ENCODE measurements around the gene HAPLN1.

Gene HAPLN1

GRCh38 chr5:83639911-83640310, 80.7 kb downstream of the HAPLN1 start:
- TF ChIP-seq GATA3 (IDR thresholded peaks at IDR 0.05; ENCODE audit: low read depth, low read length) (no peak), GATA2 (IDR thresholded peaks at IDR 0.05; ENCODE audit: low read depth, low read length) (no peak)

GRCh38 chr5:83636156-83636555, 84.5 kb downstream of the HAPLN1 start:
- no peak for TF ChIP-seq GATA2 (IDR thresholded peaks at IDR 0.05; ENCODE audit: low read depth, low read length)
- TF ChIP-seq GATA3 (IDR thresholded peaks at IDR 0.05; ENCODE audit: low read depth, low read length), result no peak

DNA sequence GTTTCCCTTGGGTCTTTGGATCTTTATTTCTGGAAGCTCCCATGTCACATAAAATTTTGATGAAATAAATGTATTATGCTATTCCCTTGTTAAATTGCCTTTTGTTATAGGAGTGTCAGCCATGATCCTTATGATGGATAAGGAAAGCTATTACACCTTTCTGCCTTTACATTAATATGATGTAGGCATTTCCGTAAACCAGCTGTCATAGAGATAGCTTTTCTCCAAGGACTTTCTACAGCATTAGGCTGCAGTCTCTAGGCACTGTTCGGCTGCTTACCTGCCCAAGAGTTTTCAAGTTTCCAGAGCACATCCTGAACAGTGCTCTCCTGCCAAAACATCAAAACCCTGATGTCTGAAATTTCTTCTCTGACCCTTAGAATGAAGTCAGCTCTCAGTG, 87.4 kb downstream of the HAPLN1 start:
- TF ChIP-seq GATA3 (IDR thresholded peaks at IDR 0.05; ENCODE audit: low read depth, low read length) (no peak), GATA2 (IDR thresholded peaks at IDR 0.05; ENCODE audit: low read depth, low read length) (no peak)

- no peak for TF ChIP-seq GATA3 (IDR thresholded peaks at IDR 0.05; ENCODE audit: low read depth, low read length)
- TF ChIP-seq GATA2 (IDR thresholded peaks at IDR 0.05; ENCODE audit: low read depth, low read length), result no peak
These were observed 87.8 kb downstream of the HAPLN1 start for GRCh38 chr5:83632874-83633273.

DNA sequence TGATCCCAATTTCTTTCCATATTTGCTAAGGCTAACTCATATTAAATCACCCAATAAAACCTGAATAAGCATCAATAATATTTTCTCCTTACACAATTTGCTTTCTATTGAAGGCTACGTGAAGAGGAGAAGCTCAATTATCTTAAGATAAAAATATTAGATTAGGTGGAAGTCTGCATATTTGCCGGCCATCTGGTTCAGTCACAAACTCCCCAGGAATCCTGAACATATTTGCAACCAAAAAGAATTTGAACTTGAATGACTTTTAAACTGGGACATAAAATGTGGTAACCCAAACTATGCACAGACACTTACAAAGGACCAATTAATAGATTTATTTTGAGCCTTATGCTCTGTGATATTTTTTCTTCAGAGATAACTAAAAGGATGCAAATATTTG, 92.3 kb downstream of the HAPLN1 start:
- TF ChIP-seq GATA2 (IDR thresholded peaks at IDR 0.05; ENCODE audit: low read depth, low read length), result no peak

GRCh38 chr5:83614841-83615240, 105.8 kb downstream of the HAPLN1 start:
- TF ChIP-seq GATA3 (IDR thresholded peaks at IDR 0.05; ENCODE audit: low read depth, low read length), result no peak

DNA sequence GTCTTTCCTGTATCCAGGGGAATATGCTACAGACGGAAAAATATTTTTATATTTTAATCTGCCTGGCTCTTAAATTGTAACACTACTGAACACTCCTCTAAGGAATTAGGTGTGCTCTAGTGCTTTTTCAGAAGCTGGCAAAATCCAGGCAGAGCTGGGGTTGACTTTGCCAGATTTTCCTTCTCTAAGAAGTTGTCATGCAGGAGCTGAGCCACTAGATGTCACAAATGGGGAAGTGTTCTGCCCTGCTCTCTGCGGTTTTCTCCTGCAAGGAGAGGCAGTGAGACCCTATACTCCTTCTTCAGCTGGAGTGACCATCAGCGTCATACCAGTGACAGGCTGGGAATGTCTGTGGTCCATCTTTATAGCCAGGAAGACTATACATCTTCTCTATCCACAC, 112.5 kb downstream of the HAPLN1 start:
- TF ChIP-seq GATA2 (IDR thresholded peaks at IDR 0.05; ENCODE audit: low read depth, low read length), result no peak

DNA sequence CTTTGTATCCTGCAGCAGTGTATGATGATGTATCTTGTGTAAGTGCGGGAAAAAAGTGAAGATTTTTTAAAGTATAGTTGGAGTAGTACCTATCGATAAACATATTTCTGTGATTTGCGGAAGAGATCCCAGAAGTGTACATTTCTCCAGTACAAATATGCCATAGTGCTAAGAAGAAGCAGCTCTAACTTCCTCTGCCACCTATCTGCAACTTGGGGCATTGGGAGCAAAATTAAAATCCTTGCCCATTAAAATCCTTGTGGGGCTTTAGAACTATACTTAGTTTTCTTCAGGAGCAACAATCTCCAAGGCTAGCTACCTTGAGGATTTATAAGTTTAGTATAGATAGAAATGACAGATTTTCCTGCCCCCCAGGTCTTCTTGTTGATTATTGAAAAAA, 125.4 kb downstream of the HAPLN1 start:
- no peak for TF ChIP-seq GATA3 (IDR thresholded peaks at IDR 0.05; ENCODE audit: low read depth, low read length)
- TF ChIP-seq GATA2 (IDR thresholded peaks at IDR 0.05; ENCODE audit: low read depth, low read length), result no peak

- no peak for TF ChIP-seq GATA2 (IDR thresholded peaks at IDR 0.05; ENCODE audit: low read depth, low read length)
- TF ChIP-seq GATA3 (IDR thresholded peaks at IDR 0.05; ENCODE audit: low read depth, low read length), result no peak
These were observed 129.7 kb downstream of the HAPLN1 start for GRCh38 chr5:83590966-83591365.

DNA sequence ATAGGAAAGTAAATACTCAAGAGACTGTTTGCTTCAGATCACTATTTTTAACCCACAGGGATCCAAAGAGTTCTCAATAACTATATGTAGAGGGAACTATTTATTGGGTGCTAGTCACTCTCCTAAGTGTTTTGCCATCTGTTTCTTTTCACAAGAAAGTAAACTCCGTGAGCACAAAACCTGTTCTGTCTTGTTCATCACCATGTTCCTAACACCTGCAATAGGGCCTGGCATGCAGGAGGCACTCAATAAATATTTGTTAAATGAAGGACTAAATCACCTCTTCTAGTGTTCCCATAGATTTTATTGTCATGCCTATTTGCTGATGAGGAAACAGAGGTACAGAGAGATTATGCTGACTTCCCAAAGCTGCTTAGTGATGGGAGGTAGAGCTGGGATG, 130.9 kb downstream of the HAPLN1 start:
- TF ChIP-seq GATA3 (IDR thresholded peaks at IDR 0.05; ENCODE audit: low read depth, low read length) (no peak), GATA2 (IDR thresholded peaks at IDR 0.05; ENCODE audit: low read depth, low read length) (no peak)

Measured in SH-SY5Y (cell line).